Peyer's patch (tissue), 4 donors: ENCODE measurements around the gene PNMA8B. TPM values are rescaled to one million over a fixed set of nuclear protein-coding genes. Genes with fewer than 3 reads are reported as not detected.
"Not testable (repeated sequence)": the region's sequence is repeated elsewhere in the genome, so short reads cannot be mapped to it uniquely, and the experiment has no call there.

Source experiments
- DNase-seq, 3 donors: peaks; one replicate each; pipeline ENCODE4 v3.0.0-alpha.2; 2017 to 2019
- H3K27ac ChIP-seq, 4 donors: fragments of 200-600 bp; sonication (generic); one replicate each; pipeline ENCODE4 v1.5.1; 2016 to 2019
- H3K27me3 ChIP-seq, 2 donors: fragments of 200-600 bp; sonication (generic); one replicate each; pipeline ENCODE4 v1.5.1; 2019
- H3K36me3 ChIP-seq, 3 donors: fragments of 200-600 bp; sonication (generic); one replicate each; pipeline ENCODE4 v1.5.1; 2016 to 2019
- H3K4me1 ChIP-seq, 4 donors: fragments of 200-600 bp; sonication (generic); one replicate each; pipeline ENCODE4 v1.5.1; 2016 to 2019
- H3K4me3 ChIP-seq, 4 donors: fragments of 200-600 bp; sonication (generic); 1 replicate in 3 of 4; 2 replicates in 1 of 4; pipeline ENCODE4 v1.5.1; 2016 to 2019; ENCODE audit warnings: mild to moderate bottlenecking in 1 of 4
- H3K9me3 ChIP-seq, 4 donors: fragments of 200-600 bp; sonication (generic); one replicate each; pipeline ENCODE4 v1.5.1; 2016 to 2019; ENCODE audit warnings: mild to moderate bottlenecking in 1 of 4
- CTCF ChIP-seq, 6 experiments: fragments of 450-650 bp in 4 of 6; fragments of 200-600 bp in 2 of 6; sonication (generic) in 1 of 6; IDR thresholded peaks; one replicate each; pipeline ENCODE4 v1.5.1; 2017 to 2019; ENCODE audit warnings: antibody characterized with exemption in 6 of 6, mild to moderate bottlenecking in 3 of 6, moderate library complexity in 1 of 6
- POLR2A ChIP-seq, 2 donors: fragments of 450-650 bp; IDR thresholded peaks; one replicate each; pipeline ENCODE4 v1.5.1; 2017; ENCODE audit warnings: antibody characterized with exemption in 2 of 2, mild to moderate bottlenecking in 2 of 2, moderate library complexity in 2 of 2
- total RNA-seq, 4 donors: library from RNA; depleted of rRNA; stranded (reverse); fragments of >200 nt; gene quantifications; one replicate each; pipeline ENCODE4 v1.1.0, GENCODE V29; 2016

Gene PNMA8B
- total RNA-seq, 4 donors from 2014 or later = 0.38 to 1.7 (median 0.67) TPM; not detected in 1

- Histone ChIP-seq H3K4me3 (no peak overlapping the region), H3K4me1 (peaks cover 0 to 23% (median 4%) of the 10 kb centered on the region in 4 donors), H3K9me3 (no peaks in the 10 kb centered on the region), H3K36me3 (no peaks in the 10 kb centered on the region), H3K27ac (no peak overlapping the region), H3K27me3 (peaks cover 0 to 4% of the 10 kb centered on the region in 2 donors)
- no peak for TF ChIP-seq CTCF (IDR thresholded peaks at IDR 0.05)
- no peak for TF ChIP-seq POLR2A (IDR thresholded peaks at IDR 0.05)
- no peak for DNase-seq
Measured at GRCh38 chr19:46497773-46498172, 2.1 kb upstream of the PNMA8B start.

- not testable (repeated sequence) for H3K4me3 ChIP-seq, DNase-seq, H3K27me3 ChIP-seq, H3K9me3 ChIP-seq, H3K27ac ChIP-seq, H3K36me3 ChIP-seq
- H3K4me1 ChIP-seq = peaks cover 0 to 23% (median 4%) of the 10 kb centered on the region in 4 donors
Measured at GRCh38 chr19:46496886-46497285, 1.2 kb upstream of the PNMA8B start.

- DNase-seq = no peak
- H3K36me3 ChIP-seq = no peaks in the 10 kb centered on the region
- TF ChIP-seq POLR2A (IDR thresholded peaks at IDR 0.05) = no peak
- TF ChIP-seq CTCF (IDR thresholded peaks at IDR 0.05) = no peak
- H3K27me3 ChIP-seq = peaks cover 0 to 4% of the 10 kb centered on the region in 2 donors
- peaks cover 0 to 23% (median 4%) of the 10 kb centered on the region in 4 donors for H3K4me1 ChIP-seq
- H3K9me3 ChIP-seq = no peaks in the 10 kb centered on the region
- no peak overlapping the region for H3K4me3 ChIP-seq
- no peak overlapping the region for H3K27ac ChIP-seq
Measured at GRCh38 chr19:46496304-46496703, 637 bp upstream of the PNMA8B start.

- no peak overlapping the region for H3K27ac ChIP-seq
- peaks cover 0 to 4% of the 10 kb centered on the region in 2 donors for H3K27me3 ChIP-seq
- H3K4me3 ChIP-seq = peak overlapping the region in 2 of 4 donors; percentile 29 to 38
- TF ChIP-seq POLR2A (IDR thresholded peaks at IDR 0.05) (no peak), CTCF (IDR thresholded peaks at IDR 0.05) (no peak)
- no peaks in the 10 kb centered on the region for H3K36me3 ChIP-seq
- H3K4me1 ChIP-seq = peaks cover 0 to 23% (median 4%) of the 10 kb centered on the region in 4 donors
- no peaks in the 10 kb centered on the region for H3K9me3 ChIP-seq
- no peak for DNase-seq
Measured at GRCh38 chr19:46494941-46495785, 504 bp downstream of the PNMA8B start.

GRCh38 chr19:46494146-46494940 is 1.3 kb downstream of the PNMA8B start:
- Histone ChIP-seq H3K4me1 (peaks cover 0 to 31% (median 4%) of the 10 kb centered on the region in 4 donors), H3K36me3 (no peaks in the 10 kb centered on the region), H3K27ac (no peak overlapping the region), H3K27me3 (peaks cover 0 to 11% of the 10 kb centered on the region in 2 donors), H3K9me3 (no peaks in the 10 kb centered on the region), H3K4me3 (peak overlapping the region in 2 of 4 donors; percentile 26 to 49)
- TF ChIP-seq POLR2A (IDR thresholded peaks at IDR 0.05) (no peak), CTCF (IDR thresholded peaks at IDR 0.05) (no peak)
- DNase-seq = no peak
